ENCODE measurements around the gene PHF2.

Gene PHF2

GRCh38 chr9:93591301-93592007, 15.1 kb downstream of the PHF2 start:
- no peak for TF ChIP-seq CTCF (IDR thresholded peaks at IDR 0.05; ENCODE audit: insufficient read depth, missing control alignments)
- no peak for DNase-seq (ENCODE audit: insufficient read length, low spot score)
- no peak for FAIRE-seq

GRCh38 chr9:93592008-93592642, 15.7 kb downstream of the PHF2 start:
- DNase-seq (ENCODE audit: insufficient read length, low spot score) (no peak), FAIRE-seq (no peak)
- no peak for TF ChIP-seq CTCF (IDR thresholded peaks at IDR 0.05; ENCODE audit: insufficient read depth, missing control alignments)

GRCh38 chr9:93592643-93593021, 16.2 kb downstream of the PHF2 start:
- DNase-seq (ENCODE audit: insufficient read length, low spot score) (no peak), FAIRE-seq (no peak)
- no peak for TF ChIP-seq CTCF (IDR thresholded peaks at IDR 0.05; ENCODE audit: insufficient read depth, missing control alignments)

- DNase-seq (ENCODE audit: insufficient read length, low spot score): no peak
- no peak for TF ChIP-seq CTCF (IDR thresholded peaks at IDR 0.05; ENCODE audit: insufficient read depth, missing control alignments)
- FAIRE-seq: no peak
These were observed 16.8 kb downstream of the PHF2 start for GRCh38 chr9:93593144-93593658.

- FAIRE-seq: no peak
- DNase-seq (ENCODE audit: insufficient read length, low spot score): no peak
- TF ChIP-seq CTCF (IDR thresholded peaks at IDR 0.05; ENCODE audit: insufficient read depth, missing control alignments): no peak
These were observed 17.8 kb downstream of the PHF2 start for GRCh38 chr9:93594041-93594756.

- DNase-seq (ENCODE audit: insufficient read length, low spot score) (no peak), FAIRE-seq (no peak)
- no peak for TF ChIP-seq CTCF (IDR thresholded peaks at IDR 0.05; ENCODE audit: insufficient read depth, missing control alignments)
These were observed 19.1 kb downstream of the PHF2 start for GRCh38 chr9:93595461-93595860.

All from D721Med (cell line).